Measurements from ENCODE around the gene SLC10A3. TPM values are rescaled to one million over a fixed set of nuclear protein-coding genes. Genes with fewer than 3 reads are reported as not detected.

SLC10A3 gene, protein sequence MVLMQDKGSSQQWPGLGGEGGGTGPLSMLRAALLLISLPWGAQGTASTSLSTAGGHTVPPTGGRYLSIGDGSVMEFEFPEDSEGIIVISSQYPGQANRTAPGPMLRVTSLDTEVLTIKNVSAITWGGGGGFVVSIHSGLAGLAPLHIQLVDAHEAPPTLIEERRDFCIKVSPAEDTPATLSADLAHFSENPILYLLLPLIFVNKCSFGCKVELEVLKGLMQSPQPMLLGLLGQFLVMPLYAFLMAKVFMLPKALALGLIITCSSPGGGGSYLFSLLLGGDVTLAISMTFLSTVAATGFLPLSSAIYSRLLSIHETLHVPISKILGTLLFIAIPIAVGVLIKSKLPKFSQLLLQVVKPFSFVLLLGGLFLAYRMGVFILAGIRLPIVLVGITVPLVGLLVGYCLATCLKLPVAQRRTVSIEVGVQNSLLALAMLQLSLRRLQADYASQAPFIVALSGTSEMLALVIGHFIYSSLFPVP
- 31.8 and 35.3 TPM in 2 replicates for total RNA-seq

DNA sequence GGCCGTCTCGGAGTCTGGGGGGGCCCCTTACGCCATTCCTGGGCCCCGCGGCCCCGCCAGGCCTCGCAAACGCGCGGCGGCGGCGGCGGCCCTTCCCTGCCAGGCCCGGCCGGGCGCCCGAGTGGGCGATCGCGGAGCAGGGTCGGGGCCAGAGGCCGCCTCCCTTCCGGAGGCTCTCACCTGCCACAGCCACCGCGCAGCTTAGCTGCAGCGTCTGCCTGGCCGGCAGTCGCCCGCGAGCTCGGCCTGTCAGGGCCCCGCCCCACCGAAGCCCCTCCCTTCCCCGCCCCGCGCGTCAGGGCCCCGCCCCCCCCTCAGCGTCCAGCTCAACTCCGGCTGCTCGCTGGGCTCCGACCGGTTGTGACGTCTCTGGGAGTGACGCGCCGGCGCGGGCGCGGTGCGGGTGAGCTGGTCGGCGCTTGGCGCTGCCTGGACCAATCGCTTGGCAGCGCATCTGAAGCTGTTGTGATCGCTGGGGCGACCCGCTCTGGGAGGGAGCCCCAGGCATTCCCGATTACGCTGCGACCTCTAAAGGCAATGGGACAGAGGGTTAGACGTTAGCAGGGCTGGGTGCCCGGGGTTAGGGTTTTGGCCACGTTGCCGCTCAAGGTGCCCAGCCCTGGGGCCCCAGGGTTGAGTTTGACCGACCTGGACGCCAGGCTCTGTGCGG is at the start of gene SLC10A3:
SLC10A3 (minus strand) TSS at position 216 of the 670 bp plus-strand sequence. CDS start 1,689 bp downstream, outside the sequence.

DNA sequence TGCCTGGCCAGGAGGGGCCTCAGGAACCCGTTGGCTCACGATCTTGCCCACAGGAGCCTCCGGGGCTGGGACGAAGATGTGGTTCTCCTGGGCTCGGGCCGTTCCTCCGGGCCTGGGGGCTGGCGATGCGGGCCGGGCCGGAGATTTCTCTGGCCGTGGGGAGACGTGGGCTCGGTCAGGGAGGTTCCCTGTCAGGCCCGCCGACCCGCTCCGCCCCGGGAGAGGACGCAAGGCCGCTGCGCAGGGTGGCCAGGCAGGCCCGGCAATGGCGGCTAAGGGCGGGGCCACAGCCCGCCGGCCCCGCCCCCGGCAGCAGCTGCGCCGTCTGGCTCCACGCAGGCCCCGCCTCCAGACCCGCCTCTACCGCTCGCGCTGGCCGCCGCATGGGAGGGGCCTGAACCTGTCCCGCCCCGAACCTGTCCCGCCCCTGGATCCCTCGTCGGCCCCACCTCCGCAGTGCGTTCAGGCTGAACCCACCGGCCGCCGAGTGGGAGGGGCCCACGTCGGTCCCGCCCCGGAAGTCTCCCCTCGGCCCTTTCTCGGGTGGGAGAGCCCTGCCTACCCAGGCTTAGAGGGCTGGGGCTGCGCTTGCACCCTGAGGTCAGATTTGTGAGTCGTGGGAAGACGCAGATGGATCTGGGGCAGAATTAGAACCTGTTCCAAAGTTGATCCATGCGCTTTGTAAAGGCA is 25.7 kb upstream of the SLC10A3 start, which contains the start of gene FAM3A:
FAM3A (minus strand) TSS at position 267 of the 690 bp plus-strand sequence. CDS start 460 bp downstream, outside the sequence.

DNA sequence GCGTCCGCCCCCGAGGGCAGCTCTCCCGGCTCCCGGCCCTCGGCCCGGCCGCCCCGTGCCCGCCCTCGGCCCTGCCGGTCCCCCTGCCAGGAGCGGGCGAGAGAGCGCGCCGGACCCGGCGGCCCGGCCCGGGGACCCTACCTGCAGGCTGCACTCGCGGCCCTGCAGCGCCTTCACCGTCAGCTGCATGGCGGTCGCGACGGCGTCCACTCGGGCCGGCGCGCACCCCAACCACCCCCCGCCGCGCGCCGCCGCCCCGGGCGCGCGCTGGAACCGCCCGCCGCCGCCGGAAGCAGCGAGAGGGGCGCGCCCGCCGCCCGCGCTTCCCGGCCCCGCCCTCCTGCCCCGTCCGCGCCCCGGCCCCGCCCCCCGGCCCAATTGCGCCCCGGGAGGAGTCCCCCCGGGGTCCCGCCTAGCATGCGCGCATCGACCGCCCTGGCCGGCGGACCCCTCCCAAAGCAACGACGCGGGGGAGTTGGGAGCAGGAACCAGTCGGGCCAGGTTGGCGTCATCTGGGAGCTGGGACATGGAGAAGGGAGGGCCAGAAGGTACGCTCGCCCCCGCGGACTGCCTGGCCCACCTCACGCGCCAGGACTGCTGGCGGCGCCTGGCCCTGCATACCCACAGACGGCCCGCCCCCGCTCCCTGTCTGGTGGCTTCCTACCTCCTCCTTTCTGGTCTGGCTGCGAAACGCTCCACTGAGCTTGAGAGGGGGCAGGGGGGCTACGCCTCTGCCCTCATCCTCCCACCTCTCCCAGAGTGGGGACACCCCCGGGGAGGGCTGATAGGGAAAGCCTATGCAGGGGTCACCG is 3.8 kb downstream of the SLC10A3 start, which contains the start of gene UBL4A:
UBL4A (minus strand) TSS at position 220 of the 812 bp plus-strand sequence; CDS start at position 189, 31 bp downstream.

DNA sequence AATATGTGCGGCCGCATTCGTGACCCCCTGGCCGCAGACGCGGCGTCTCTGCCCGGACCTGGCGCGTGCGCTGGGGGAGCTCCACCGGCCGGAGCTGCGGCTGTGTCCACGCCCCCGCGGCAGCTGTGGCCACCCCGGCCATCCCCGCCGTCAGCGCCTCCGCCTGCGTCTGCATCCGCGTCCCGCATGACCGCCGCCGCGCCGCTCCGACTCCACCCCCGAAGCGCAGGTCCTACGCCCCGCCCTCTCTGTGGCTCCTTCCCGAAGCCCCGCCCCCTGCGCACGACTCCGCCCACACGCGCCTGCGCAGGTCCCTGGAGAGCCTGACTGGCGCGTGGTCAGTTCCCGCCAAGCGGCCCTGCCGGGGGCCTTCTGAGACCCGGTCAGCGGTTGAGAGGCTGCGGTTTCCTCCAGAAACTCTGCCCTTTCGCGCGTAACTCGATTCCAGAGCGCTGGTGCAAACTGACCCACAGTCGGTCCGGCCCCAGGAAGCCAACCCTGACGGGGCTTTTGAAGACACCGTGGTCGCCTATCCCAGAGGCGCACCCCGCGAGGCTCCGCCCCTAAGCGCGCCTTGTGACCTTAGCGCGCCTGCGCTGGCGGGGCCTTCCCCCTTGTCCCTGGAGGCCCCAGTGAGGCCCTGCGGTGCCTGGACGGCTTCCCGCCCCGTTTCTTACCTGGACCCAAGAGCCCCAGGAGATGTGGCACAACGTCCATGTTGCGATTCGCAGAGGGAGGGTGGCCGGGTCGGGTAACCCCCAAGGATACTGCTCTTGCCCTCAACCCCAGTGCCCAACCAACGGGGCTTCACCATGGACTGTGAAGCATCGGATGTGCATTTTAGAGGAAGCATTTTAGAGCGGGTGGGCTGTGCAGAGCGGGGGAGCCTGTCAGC is 11.5 kb downstream of the SLC10A3 start, which contains the start of gene LAGE3:
LAGE3 (minus strand) TSS at position 554 of the 895 bp plus-strand sequence; CDS start at position 188, 366 bp downstream.

DNA sequence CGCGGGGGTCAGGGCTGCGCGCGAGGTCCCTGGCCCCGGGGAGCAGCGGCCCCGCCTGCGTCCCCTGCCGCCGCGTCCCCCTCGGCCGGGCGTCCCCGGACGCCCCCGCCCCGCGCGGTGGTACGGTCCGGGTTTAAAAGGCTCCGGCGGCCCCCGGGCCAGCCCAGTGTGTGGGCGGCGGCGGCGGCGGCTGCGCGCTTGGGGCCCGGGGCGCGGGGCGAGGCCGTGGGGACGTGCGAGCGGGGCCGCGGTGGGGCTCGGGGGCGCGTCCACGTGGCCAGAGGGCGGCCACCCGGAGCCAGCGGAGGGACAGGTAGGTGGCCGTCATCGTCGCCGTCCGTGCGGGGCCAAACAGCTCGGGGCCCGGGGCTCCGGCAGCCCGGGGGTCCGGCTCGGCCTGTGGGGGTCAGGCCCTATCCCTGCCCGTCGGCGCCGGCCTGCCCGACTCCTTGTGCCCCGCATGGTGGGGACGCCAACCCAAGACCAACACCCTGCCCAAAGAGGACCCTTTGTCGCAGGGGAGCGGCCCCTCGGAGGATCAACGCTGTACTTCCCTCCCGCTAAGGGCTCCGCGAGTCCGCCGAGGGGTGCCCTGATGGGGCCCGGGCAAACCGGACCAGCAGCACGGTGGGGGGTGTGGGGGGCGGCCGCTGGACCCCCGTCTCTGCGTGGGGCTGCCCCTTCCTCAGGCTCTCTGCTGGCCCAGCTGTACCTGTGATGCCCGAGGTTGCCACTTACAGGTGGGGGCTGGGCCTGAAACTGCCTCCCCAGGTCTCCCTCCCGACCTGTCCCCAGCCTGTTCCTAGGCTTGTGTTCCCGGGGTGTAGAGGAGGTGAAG is 32.1 kb downstream of the SLC10A3 start, which contains the start of gene PLXNA3:
PLXNA3 (plus strand) TSS at position 166 of the 838 bp plus-strand sequence. CDS start 1,903 bp downstream, outside the sequence.

DNA sequence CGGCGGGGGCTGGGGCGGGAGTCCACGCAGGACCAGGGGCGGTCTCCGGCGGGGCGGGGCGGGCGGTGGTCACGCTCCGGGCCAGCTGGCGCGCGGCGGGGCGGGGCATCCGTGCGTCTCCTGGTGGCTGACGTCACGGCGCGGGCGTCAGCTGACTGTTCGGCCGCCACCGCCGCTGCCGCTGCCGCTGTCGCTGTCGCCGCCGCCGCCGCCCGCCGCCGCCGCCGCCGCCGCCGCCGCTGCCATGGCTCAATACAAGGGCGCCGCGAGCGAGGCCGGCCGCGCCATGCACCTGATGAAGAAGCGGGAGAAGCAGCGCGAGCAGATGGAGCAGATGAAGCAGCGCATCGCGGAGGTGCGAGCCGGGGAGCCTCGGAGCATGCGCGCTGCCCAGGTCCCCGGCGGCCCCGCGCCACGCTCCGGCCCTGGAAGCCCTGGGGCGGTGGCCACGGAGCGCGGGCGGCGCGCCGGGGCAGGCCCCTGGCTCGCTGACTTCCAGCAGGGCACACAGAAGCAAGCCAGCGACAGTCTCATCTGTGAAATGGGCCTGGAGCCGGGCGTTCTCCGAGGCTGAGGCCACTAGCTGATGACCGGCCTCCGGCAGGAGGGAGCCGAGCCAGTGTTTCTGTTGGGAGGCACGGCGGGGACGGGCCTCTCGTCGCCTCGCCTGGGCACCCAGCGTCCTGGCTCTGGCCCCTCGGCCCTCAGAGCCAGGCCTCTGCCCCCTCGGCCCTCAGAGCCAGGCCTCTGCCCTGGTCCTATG is 46.3 kb downstream of the SLC10A3 start, which contains the start of gene FAM50A:
FAM50A (plus strand) TSS at position 150 of the 763 bp plus-strand sequence; CDS start at position 245, 95 bp downstream.

Small RNA genes within 50 kb of the gene (small RNA-seq; reads per million reads assigned to genes)
- gene MIR6858: not detected
- gene RN7SL697P: not detected

Other genes starting within 250 kb of the SLC10A3 start
- not detected in 2 replicates for gene OPN1MW3, start 233.0 kb downstream of the SLC10A3 start, total RNA-seq
- gene TEX28, start 195.5 kb downstream of the SLC10A3 start, total RNA-seq: not detected in 2 replicates
- not detected in 2 replicates for gene TKTL1, start 194.8 kb downstream of the SLC10A3 start, total RNA-seq
- gene FLNA, start 116.0 kb downstream of the SLC10A3 start, total RNA-seq: 4,119 and 4,322 TPM in 2 replicates
- gene EMD, start 111.3 kb downstream of the SLC10A3 start, total RNA-seq: 29.2 and 39.7 TPM in 2 replicates
- gene RPL10, start 92.3 kb downstream of the SLC10A3 start, total RNA-seq: 1,504 and 2,235 TPM in 2 replicates
- gene DNASE1L1, start 81.4 kb downstream of the SLC10A3 start, total RNA-seq: 54.7 and 73.2 TPM in 2 replicates
- 19.9 and 22.6 TPM in 2 replicates for gene TAFAZZIN, start 79.1 kb downstream of the SLC10A3 start, total RNA-seq
- 52.0 and 53.1 TPM in 2 replicates for gene ATP6AP1, start 62.0 kb downstream of the SLC10A3 start, total RNA-seq
- gene GDI1, start 53.5 kb downstream of the SLC10A3 start, total RNA-seq: 117 and 119 TPM in 2 replicates
- gene FAM50A, start 46.5 kb downstream of the SLC10A3 start, total RNA-seq: 37.2 and 47.6 TPM in 2 replicates
- gene PLXNA3, start 32.3 kb downstream of the SLC10A3 start, total RNA-seq: 23.8 and 35.0 TPM in 2 replicates
- gene LAGE3, start 11.3 kb downstream of the SLC10A3 start, total RNA-seq: 13.3 and 19.4 TPM in 2 replicates
- 39.1 and 43.0 TPM in 2 replicates for gene UBL4A, start 4.0 kb downstream of the SLC10A3 start, total RNA-seq
- gene FAM3A, start 25.6 kb upstream of the SLC10A3 start, total RNA-seq: 25.4 and 28.1 TPM in 2 replicates
- gene G6PD, start 56.2 kb upstream of the SLC10A3 start, total RNA-seq: 98.6 and 101 TPM in 2 replicates
- gene IKBKG, start 57.0 kb upstream of the SLC10A3 start, total RNA-seq: 12.7 and 15.2 TPM in 2 replicates
- gene CTAG1A, start 94.5 kb upstream of the SLC10A3 start, total RNA-seq: not detected in 2 replicates
- gene CTAG1B, start 128.7 kb upstream of the SLC10A3 start, total RNA-seq: not detected in 2 replicates
- 1.5 TPM in 1 of 2 replicates, not detected in the other for gene CTAG2, start 162.9 kb upstream of the SLC10A3 start, total RNA-seq